Activated naive CD8-positive, alpha-beta T cell treated with anti-CD3 and anti-CD28 coated beads for 36 hours (primary cell): Measurements from ENCODE around the gene TSPAN7. TPM values are rescaled to one million over a fixed set of nuclear protein-coding genes. Genes with fewer than 3 reads are reported as not detected.

ENCODE experiments used
- DNase-seq: peaks from one replicate; pipeline ENCODE4 v3.0.0; 2021
- H3K27ac Mint-ChIP-seq: one replicate; pipeline ENCODE4 v1.8.0; 2022; ENCODE audit warnings: mild to moderate bottlenecking, moderate library complexity, mixed read lengths
- H3K27me3 Mint-ChIP-seq: one replicate; pipeline ENCODE4 v1.8.0; 2022; ENCODE audit warnings: mild to moderate bottlenecking, mixed read lengths
- H3K36me3 Mint-ChIP-seq: one replicate; pipeline ENCODE4 v1.8.0; 2021; ENCODE audit warnings: mild to moderate bottlenecking, mixed read lengths
- H3K4me1 Mint-ChIP-seq: one replicate; pipeline ENCODE4 v1.8.0; 2021; ENCODE audit warnings: mixed read lengths
- H3K4me3 Mint-ChIP-seq: one replicate; pipeline ENCODE4 v1.8.0; 2022; ENCODE audit warnings: mild to moderate bottlenecking, moderate library complexity, mixed read lengths
- H3K9me3 Mint-ChIP-seq: one replicate; pipeline ENCODE4 v1.8.0; 2022; ENCODE audit warnings: mixed read lengths
- total RNA-seq, 2 experiments: library from RNA; stranded (reverse); gene quantifications; one replicate each; pipeline ENCODE4 v1.2.3, GENCODE V29; 2021

Gene TSPAN7
- total RNA-seq, 2 experiments from 2014 or later: 0.28 to 0.37 TPM

- no peak overlapping the region for H3K4me3 Mint-ChIP-seq
- H3K4me1 Mint-ChIP-seq: no peaks in the 10 kb centered on the region
- no peaks in the 10 kb centered on the region for H3K27me3 Mint-ChIP-seq
- no peak for DNase-seq
- no peaks in the 10 kb centered on the region for H3K9me3 Mint-ChIP-seq
- no peaks in the 10 kb centered on the region for H3K36me3 Mint-ChIP-seq
- no peak overlapping the region for H3K27ac Mint-ChIP-seq
Measured at GRCh38 chrX:38727668-38728067, 166.3 kb downstream of the TSPAN7 start.

GRCh38 chrX:38732866-38733265 is 171.5 kb downstream of the TSPAN7 start:
- Mint-ChIP-seq H3K9me3 (no peaks in the 10 kb centered on the region), H3K36me3 (no peaks in the 10 kb centered on the region), H3K4me1 (no peaks in the 10 kb centered on the region), H3K4me3 (no peak overlapping the region), H3K27ac (no peak overlapping the region), H3K27me3 (no peaks in the 10 kb centered on the region)
- DNase-seq: no peak

Other genes starting within 250 kb of the TSPAN7 start
- 10 to 100 TPM in 1 of 2 experiments, 1 to 10 TPM in 1; 9.4 to 10.0 TPM for gene RPGR, start 234.0 kb upstream of the TSPAN7 start, total RNA-seq
- not detected for gene OTC, start 208.9 kb upstream of the TSPAN7 start, total RNA-seq
- 100 to 1,000 TPM in 1 of 2 experiments, 10 to 100 TPM in 1; 97.4 to 103 TPM for gene MID1IP1, start 239.9 kb downstream of the TSPAN7 start, total RNA-seq